Vagina (tissue), 2 donors: ENCODE measurements around the gene EDN1.

Experiments
- CTCF ChIP-seq, 3 experiments: fragments of 450-650 bp in 2 of 3; fragments of 200-600 bp in 1 of 3; sonication (generic) in 1 of 3; IDR thresholded peaks; one replicate each; pipeline ENCODE4 v1.5.1; 2017 to 2019; ENCODE audit warnings: antibody characterized with exemption in 3 of 3, mild to moderate bottlenecking in 2 of 3, moderate library complexity in 2 of 3
- POLR2A ChIP-seq, 2 donors: fragments of 450-650 bp; IDR thresholded peaks; one replicate each; pipeline ENCODE4 v1.6.1; 2017; ENCODE audit warnings: antibody characterized with exemption in 2 of 2, mild to moderate bottlenecking in 2 of 2, moderate library complexity in 2 of 2
- POLR2AphosphoS5 ChIP-seq, 2 donors: sonication (generic); formaldehyde crosslinking; IDR thresholded peaks; one replicate each; pipeline ENCODE4 v1.9.0; 2017; ENCODE audit warnings: antibody characterized with exemption in 2 of 2, mild to moderate bottlenecking in 2 of 2, low read depth in 1 of 2; ENCODE audit not compliant: insufficient read depth in 1 of 2

GRCh38 chr6:12296255-12296573 is 6.1 kb downstream of the EDN1 start:
- TF ChIP-seq CTCF (IDR thresholded peaks at IDR 0.05) = no peak
- no peak for TF ChIP-seq POLR2AphosphoS5 (IDR thresholded peaks at IDR 0.05; ENCODE audit: insufficient read depth in 1 of 2, low read depth in 1 of 2)
- TF ChIP-seq POLR2A (IDR thresholded peaks at IDR 0.05) = no peak
